GM21717 (cell line): ENCODE results near the gene HOOK2.
"Not testable (repeated sequence)": the region's sequence is repeated elsewhere in the genome, so short reads cannot be mapped to it uniquely, and the experiment has no call there.

Experiments
- ATAC-seq: cut with Tn5 transposase; IDR thresholded peaks from one replicate; pipeline ENCODE4 v1.9.1; 2021; ENCODE audit warnings: mild to moderate bottlenecking, moderate library complexity; ENCODE audit not compliant: unreplicated experiment

Gene HOOK2

DNA sequence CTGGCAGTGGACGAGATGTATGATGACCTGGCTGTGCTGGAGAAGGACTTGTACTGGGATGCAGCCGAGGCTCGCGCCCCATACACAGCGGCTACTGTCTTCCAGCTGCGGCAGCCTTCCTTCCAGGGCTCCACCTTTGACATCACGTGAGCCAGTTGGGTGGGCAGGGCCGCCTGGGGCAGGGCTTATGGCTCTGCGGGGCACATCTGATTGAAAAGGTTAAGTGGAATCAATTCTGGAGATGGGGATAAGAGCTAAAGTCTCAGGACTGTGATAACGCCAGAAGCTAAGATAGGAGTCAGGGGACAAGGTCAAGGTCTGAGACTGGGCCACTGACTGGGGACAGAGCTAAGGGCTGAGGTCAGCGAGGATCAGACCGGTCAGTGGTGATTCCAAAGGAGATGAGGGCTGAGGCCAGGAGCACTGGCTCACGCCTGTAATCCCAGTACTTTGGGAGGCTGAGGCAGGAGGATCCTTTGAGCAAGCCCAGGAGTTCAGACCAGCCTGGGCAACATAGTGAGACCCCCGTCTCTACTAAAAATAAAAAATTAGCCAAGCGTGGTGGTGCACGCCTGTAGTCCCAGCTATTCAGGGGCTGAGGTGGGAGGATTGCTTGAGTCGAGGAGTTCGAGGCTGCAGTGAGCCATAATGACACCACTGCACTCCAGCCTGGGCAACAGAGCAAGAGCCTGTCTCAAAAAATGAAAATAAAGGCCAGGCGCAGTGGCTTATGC, 19.0 kb downstream of the HOOK2 start:
- no peak for ATAC-seq

DNA sequence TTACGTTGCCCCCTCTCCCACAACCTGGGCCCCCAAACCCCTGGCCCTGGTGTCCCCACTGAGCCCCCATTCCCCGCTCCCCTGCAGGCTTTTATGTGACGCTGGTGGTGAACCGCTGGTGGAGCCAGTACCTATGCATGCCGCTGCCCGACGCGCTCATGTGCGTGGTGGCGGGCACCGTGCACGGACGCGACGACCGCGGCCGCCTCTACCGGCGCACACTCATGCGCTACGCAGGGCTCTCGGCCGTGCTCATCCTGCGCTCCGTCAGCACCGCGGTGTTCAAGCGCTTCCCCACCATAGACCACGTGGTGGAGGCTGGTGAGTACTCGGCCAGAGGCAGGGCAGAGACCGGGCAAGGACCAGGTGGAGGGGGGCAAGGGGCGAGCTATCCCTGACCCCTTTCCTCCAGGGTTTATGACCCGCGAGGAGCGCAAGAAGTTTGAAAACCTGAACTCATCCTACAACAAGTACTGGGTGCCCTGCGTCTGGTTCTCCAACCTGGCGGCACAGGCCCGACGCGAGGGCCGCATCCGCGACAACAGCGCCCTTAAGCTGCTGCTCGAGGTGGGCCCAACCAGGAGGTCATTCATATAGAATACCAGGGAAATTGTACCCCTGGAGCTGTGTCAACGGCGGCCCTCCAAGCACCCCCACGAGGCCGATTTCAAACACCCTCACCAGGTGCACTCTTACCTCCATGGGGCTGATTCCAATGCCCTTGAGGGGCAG, 20.7 kb downstream of the HOOK2 start:
- no peak for ATAC-seq

DNA sequence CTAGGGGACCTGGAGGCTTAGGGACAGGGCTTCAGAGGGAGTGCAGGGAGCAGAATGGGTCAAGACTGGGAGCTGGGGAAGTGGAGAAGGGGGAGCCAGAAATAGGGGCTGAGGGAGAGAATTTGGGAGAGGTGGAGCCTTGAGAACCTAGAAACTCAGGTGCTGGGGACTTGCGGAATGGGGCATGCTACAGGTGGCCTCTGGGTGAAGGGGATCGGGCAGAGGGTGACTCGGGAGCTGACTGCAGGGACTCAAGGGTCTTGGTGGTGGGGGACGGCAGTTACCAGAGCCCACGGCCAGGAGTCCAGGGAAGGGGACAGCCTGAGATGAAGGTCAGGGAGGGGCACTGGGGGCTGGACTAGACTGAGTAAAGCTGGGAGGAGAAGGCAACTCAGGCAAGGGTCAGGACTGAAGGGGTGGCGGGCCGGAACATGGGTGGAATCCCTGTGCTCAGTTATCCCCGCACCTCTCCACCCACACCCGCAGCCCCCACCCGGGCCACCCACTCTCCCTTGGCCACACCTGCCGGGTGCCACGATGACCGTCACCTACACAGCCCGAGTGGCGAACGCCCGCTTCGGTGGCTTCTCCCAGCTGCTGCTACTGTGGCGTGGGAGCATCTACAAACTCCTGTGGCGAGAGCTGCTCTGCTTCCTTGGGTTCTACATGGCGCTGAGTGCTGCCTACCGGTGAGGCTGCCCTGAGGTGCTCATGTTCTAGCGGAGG, 23.1 kb downstream of the HOOK2 start:
- ATAC-seq, result no peak

DNA sequence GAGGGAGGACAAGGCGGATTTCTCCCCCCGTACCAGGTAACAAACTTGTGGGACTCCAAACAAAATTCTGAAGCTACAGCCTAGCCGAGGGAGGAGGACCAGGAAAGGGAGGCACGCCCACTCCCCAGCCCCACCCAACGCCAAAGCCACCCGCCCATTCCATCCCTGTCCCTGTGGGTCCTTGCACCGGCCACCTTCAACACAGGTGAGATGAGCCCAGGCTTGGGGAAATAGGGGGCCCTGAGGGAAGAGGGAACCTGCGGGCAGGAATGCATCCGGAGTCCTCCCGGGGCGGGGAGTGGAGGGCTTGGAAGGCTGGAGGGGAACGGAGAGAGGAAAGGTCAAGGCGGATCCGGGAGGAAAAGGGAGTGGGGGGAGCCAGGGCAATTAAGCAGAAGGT, 23.7 kb downstream of the HOOK2 start, which contains the start of gene BEST2:
Gene BEST2, plus strand, starts transcription at position 157 of the 400 bp plus-strand sequence. CDS start 802 bp downstream, outside the sequence.
- no peak for ATAC-seq

DNA sequence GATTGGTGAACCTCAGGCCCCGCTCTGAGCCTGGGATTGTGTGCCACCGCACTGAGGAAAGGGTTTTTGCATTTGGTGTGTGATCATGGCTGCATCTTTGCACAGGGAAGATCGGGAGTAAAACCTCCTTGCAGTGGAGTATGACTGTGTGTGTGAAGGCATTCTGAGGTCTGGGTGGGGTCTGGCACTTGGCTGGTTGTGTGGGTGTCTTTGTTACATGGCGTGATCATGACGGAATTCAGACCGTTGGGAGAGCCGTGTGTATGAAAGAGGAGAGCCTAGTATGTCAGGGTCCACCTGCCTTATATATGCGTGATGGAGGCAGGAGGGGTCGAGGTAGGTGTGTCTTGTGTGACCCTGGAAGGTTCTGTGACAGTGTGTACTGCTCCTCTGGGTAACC, 24.5 kb downstream of the HOOK2 start:
- no peak for ATAC-seq

DNA sequence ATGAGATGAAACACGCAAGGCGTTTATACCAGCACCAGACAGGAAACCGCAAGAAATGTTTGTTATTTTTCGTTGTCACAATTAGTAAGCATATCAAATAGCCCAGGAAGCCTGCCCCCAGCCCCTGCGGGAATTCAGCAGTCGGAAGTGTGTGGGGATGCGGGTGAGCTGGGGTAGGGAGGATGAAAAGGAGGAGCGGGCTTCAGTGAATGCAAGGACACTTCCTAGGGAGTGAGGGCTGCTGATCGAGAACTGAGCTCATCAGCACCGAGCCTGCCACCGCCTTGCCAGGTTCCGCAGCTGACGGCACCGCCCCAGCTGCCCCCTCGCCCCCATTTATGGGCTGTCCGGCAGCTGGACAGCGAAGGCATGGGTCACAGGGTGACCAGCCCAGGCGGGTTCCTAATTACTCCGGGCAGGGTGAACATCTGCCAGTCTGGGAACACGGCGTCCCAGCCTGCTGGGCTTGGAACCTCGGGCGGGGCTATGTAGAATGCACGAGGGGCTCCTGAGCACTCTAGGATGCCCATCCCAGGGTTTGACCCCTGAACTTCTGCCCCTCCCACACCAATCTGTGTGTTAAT, 25.3 kb downstream of the HOOK2 start:
- ATAC-seq, result no peak

DNA sequence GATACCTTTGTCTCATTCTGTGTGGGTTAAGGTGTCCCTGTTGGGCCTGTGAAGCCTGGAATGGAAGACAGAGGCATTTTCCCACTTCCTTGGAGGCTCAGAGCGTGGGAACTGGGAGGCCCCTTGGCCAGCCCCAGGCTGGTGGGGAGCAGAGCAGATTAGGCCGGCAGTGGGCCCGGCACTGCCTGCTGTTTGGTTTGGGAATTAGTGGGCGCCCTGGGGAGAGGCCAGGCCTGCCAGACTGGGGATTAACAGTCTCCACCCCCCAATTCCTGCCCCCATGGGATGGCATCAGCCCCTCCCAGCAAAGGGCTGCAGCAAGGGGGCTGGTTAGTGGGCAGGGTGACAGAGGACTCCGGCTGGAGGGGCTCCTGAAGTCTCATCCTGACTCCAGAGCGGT, 26.9 kb downstream of the HOOK2 start:
- no peak for ATAC-seq

DNA sequence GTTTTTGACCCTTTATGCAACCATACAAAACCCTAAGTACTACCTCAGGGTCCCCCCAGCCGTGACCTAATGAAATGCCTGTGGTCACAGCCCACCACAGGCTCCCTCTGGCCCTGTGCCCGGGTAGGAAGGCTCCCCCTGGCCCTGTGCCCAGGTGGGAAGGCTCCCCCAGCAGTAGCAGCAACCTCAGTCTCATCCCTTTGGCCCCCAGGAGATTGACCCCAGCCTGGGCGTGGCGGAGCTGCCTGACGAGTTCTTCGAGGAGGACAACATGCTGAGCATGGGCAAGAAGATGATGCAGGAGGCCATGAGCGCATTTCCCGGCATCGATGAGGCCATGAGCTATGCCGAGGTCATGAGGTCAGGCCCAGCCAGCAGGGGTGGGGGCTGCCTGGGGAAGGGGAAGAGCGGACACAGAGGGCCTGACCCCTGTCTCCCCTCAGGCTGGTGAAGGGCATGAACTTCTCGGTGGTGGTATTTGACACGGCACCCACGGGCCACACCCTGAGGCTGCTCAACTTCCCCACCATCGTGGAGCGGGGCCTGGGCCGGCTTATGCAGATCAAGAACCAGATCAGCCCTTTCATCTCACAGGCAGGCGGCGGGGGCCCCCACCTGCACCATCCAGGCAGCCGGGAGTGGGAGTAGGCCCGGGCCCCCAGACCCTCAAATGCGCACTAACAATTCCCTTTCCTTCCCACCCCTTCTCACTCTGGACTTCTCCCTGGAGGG, 30.0 kb downstream of the HOOK2 start:
- no peak for ATAC-seq

DNA sequence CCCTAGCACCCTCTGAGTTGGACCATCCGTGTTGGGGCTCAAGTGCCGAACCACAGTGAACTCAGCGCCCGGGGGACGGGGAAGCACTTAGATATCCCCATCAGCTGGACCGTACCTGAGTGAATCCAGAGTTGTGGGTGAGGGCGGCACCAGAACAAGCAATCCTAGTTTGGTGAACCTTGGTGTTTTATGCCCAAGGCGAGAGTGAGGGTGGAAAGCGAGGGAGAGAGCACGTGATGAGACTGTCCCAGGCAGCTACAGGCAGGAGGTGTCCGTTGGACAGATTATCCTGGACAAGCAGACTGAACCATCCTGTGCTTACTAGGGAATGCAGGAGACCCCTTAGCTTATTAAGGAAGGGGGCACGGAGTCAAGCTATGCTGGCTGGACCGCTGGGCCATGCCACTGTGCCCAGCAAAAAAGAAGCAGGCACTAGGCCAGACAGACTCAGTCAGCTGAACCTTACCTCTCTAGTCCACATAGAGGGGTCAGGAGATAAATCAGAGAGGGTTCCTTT, 37.5 kb downstream of the HOOK2 start:
- ATAC-seq, result no peak

DNA sequence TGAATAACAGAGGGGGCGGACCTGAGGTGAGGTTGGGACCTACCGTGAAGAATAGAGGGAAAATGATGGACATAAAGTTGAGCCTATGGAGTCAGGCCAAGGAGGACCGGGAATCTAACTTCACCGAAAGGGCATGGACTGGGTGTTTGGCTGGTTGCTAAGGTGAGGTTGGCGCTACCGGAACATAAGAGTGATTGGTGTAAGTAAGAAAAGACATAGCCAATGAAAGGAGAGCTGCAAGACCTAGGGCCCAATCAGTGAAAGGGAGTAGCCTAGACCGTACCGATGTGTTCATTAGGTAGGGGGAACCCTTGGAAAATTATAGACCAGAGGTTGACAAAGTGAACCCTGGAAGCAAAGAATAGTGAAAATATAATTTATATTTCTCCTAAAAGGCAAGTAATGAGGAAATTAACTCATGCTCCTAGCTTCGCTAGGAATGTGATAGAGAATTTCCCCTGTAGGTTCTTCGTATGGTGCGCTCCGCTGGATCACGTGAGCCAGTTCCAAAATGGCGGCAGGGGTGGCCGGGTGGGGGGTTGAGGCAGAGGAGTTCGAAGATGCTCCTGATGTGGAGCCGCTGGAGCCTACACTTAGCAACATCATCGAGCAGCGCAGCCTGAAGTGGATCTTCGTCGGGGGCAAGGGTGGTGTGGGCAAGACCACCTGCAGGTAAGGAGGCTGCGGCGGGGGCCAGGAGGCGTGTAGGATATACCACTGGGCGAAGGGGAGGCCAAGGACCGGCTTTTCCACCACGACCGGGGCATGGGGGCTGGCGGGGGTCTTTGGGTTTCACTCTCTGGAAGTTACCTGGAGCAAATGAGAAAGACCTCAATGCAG, 38.1 kb downstream of the HOOK2 start, which contains the start of gene GET3:
Gene GET3, plus strand, starts transcription at position 503 of the 840 bp plus-strand sequence. Its CDS starts 9 bp downstream, at position 512.
- ATAC-seq, result peak; percentile 52

DNA sequence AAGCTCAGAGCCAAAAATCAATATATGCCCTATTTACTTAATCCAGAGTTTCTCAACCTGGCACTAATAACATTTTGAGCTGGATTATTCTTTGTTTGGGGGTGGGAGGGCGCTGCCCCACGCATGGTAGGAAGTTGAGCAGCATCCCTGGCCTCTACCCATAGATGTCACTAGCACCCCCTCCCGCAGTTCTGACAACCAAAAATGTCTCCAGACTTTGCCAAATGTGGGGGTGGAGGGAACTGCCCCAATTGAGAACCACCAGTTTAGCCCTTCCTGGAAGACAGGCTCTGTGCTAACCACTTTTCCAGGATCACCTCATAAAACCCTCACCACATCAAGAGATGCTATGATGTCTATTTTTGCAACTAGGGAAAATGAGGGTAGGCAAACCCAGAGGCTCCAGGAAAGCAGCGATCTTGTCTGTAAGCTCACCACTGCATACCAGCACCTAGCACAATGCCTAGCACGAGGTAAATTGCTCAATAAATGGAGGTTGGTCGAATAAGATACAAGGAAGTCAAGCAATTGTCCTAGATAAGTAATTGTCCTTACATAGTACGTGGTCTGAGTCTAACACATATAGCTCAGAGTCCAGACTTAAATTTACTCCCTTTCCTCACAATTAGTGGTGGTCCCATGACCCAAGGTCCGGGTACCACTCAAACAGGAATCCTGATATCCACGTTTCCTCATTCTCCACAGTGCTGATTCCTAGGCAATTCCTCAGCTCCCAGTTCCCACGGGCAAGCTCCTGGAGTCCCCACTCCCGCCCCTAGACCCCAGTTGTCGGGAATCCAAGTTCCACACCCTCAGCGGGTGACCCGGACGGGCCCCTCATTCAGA, 41.8 kb downstream of the HOOK2 start:
- no peak for ATAC-seq

DNA sequence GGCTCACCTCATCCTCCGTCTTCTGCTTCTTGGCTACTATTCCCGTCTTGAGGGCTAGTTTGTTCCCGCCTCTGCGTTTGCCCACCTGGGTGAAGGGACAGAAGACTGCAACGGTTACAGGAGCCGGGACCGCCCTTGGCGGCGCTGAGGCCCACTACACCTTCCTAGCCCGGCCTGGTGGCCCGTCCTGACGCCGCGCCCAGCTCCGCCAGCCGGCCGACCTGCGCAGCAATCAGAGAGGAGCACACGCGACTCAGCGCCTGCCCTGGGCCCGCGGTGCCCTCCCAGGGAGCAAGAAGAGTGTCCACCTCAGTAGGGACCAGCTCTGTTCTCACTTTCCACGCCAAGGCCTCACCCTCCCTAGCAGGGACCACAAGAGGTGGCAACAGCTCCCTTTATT, 44.0 kb downstream of the HOOK2 start:
- ATAC-seq, result no peak

DNA sequence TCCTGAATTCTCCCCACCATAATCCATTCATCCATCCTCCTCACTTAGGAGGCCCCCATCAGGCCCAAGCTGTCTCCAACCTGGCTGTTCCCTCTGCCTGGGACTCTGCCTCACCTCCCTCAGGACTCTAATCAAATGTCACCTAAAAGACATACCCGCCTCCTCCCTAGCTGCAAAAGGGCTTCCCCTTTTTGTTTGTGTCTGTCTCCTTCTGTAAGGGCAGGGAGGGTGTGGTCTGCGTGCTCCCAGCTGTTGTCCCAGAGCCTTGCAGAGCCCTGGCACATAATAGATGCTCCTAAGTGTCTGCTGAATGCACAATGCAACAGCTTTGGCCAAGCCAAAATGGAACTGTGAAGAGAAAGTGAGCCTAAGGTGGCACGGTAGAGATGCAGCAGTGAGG, 45.3 kb downstream of the HOOK2 start:
- ATAC-seq, result no peak

DNA sequence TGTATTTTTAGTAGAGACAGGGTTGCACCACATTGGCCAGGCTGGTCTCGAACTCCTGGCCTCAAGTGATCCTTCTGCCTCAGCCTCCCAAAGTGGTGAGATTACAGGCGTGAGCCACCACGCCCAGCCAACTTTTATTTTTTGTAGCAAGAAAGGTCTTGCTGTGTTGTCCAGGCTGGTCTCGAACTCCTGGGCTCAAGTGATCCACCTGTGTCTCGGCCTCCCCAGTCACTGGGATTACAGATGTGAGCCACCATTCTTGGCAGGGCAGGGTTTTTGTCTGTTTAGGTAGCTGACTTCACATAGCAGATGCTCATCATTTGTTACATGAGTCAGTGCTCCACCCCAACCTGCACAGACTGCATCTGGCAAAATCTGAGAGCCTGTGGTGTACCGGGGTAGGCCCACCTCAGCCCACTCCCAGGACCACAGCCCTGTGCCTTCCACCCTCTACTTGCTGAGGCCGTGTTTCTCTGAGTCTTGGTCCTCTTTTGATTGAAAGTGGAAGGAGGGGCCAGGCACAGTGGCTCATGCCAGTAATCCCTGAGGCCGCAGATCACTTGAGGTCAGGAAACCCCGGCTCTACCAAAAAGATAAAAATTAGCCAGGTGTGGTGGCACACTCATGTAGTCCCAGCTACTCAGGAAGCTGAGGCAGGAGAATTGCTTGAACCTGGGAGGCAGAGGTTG, 47.5 kb downstream of the HOOK2 start:
- ATAC-seq, result no peak

DNA sequence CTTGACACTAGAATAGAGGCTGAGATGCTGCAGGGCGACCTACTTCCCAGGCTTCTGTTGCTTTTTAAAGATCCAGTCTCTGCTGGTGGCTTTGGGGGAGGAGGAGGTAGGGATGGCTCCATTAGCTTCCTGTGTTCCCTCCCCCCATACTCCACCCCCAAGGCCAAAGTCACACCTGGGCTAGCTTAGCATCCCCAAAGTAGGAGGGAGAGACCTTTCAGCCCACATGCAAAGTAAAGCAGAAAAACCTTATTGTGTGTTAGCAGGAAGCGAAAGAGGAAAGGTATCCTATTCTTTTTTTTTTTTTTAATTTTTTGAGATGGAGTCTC, 48.4 kb downstream of the HOOK2 start:
- no peak for ATAC-seq

DNA sequence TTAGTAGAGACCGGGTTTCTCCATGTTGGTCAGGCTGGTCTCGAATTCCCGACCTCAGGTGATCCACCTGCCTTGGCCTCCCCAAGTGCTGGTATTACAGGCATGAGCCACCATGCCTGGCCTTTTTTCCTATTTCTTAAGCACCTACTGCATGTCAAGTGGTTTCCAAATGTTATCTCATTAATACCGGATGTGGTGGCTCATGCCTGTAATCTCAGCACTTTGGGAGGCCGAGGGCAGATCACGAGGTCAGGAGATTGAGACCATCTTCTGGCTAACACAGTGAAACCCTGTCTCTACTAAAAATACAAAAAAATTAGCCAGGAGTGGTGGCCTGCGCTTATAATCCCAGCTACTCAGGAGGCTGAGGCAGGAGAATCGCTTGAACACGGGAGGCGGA, 49.7 kb downstream of the HOOK2 start:
- ATAC-seq, result not testable (repeated sequence)

DNA sequence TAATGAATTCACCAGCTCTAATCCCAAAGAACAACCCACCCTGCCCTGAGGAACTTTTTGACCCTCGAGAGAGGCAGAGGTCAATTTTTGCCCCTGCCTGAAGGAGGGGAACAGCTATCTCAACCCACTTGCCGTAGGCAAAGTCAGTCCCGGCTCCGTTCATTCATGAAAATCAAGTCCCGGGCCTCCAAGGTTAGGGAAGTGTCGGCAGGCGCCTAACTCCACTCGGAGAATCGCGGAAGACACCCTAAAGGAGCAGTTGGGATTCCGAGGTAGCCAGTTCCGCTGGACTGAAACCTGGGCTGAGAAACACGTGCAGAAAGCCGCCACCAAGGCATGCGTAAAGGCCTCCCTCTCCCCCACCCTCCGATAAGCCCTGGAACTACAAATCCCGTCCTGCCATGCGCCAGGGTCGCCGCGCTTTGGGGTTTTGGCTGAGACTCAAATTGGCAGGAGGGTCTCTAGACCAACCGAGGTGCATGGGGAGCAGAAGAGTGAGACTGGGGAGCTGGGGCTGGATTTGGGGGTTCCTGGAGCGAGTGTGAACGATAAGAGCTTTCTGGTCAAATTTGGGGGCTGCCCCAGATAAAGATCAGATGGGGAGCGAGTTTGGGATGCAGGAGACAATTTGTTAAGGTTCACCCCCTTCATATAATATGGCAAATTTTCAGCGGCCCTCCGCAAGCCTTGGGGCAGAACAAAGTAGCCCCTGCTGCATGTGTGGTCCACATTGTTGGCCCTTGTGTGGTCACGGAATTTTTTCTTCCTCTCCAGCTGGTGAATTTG, 51.5 kb downstream of the HOOK2 start, which contains the start of gene TNPO2:
Gene TNPO2, minus strand, starts transcription at position 292 of the 786 bp plus-strand sequence. CDS start 2,955 bp downstream, outside the sequence.
- no peak for ATAC-seq
